Measurements from ENCODE around the gene CASZ1. TPM values are rescaled to one million over a fixed set of nuclear protein-coding genes. Genes with fewer than 3 reads are reported as not detected.

CASZ1 gene
- total and polyA plus RNA-seq, 3 donors from 2014 or later, result 9.4 to 12.3 (median 10.3) TPM

DNA sequence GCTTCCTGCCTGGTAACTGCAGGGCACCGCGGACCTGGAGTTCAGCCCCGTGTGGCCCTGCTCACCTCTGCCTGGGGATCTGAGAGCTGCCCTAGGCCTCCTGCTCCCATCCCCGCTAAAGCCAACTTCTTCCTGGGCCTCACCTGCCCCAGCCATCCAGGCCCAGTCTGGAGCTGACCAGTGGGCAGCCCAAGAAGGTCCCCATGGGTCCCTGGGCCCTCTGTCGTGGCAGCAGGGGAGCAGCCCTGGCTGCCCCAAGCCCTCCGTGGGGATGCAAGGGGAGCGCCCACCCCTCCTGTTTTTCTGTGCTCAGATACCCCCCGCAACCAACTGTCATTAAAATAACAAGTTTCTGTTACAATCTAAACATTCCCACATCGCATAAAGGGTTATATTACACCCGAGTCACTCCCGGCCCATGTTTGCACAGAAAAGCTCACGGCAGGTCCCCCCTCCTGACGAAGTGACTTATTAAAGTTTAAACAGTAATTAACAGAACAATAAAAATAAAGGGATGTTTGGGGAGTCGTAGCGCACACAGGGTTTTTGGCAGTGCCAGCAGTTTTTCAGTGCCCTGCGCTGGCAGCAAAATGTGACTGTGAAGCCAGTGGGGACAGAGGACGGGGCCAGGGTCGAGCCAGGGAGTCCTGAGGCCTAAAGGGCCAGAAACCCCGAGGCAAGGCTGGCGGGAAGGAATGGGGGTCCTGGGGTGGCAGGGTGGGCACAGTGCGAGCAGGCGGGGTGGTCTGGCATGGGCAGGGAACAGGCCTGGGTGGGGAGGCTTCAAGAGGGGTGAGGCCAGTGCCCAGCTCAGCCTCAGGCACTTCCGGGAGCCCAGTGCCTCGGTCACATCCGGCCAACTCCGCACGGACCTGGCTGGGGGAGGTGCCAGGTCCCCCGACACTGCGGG is 121.5 kb downstream of the CASZ1 start:
- intact Hi-C loops (cut with DNase I; ENCODE audit: low total_unique reads), result no loop called here
- 85% methylated on average over 18 to 29 of the region's 29 CpGs for WGBS, 2 donors
- no peak overlapping the region for H3K27ac ChIP-seq
- no peak overlapping the region for H3K4me3 ChIP-seq
- TF ChIP-seq, protein P1, sequence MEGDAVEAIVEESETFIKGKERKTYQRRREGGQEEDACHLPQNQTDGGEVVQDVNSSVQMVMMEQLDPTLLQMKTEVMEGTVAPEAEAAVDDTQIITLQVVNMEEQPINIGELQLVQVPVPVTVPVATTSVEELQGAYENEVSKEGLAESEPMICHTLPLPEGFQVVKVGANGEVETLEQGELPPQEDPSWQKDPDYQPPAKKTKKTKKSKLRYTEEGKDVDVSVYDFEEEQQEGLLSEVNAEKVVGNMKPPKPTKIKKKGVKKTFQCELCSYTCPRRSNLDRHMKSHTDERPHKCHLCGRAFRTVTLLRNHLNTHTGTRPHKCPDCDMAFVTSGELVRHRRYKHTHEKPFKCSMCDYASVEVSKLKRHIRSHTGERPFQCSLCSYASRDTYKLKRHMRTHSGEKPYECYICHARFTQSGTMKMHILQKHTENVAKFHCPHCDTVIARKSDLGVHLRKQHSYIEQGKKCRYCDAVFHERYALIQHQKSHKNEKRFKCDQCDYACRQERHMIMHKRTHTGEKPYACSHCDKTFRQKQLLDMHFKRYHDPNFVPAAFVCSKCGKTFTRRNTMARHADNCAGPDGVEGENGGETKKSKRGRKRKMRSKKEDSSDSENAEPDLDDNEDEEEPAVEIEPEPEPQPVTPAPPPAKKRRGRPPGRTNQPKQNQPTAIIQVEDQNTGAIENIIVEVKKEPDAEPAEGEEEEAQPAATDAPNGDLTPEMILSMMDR (IDR thresholded peaks at IDR 0.05), result no peak
- TF ChIP-seq POLR2A (IDR thresholded peaks at IDR 0.05), result no peak
- no peaks in the 10 kb centered on the region for H3K9me3 ChIP-seq
- H3K36me3 ChIP-seq (ENCODE audit: low read depth, missing control alignments), result no peaks in the 10 kb centered on the region
- no peaks in the 10 kb centered on the region for H3K27me3 ChIP-seq
- H3K4me1 ChIP-seq, result no peaks in the 10 kb centered on the region
- no peak for DNase-seq

DNA sequence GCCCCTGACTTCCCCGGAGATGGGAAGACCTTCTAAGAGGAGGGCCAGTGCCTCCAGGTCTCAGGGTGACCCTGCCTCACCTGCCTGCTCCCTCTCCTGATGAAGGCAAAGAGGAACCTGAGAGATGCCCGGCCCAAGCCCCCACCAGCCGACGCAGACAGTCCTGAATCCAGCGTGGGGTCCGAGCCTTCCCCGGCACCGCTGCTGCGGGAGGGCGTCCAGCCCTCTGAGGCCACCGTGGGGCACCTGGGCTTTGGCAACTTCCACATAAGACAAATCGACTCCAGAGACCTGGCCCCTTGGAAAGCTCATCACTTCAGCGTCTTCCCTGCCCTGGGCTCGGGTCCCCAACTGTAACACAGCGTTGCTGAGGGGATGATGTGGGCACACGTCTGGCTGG is 122.2 kb downstream of the CASZ1 start:
- WGBS, 2 donors, result 89 to 95% methylated on average over 7 to 16 of the region's 16 CpGs
- no peak overlapping the region for H3K27ac ChIP-seq

DNA sequence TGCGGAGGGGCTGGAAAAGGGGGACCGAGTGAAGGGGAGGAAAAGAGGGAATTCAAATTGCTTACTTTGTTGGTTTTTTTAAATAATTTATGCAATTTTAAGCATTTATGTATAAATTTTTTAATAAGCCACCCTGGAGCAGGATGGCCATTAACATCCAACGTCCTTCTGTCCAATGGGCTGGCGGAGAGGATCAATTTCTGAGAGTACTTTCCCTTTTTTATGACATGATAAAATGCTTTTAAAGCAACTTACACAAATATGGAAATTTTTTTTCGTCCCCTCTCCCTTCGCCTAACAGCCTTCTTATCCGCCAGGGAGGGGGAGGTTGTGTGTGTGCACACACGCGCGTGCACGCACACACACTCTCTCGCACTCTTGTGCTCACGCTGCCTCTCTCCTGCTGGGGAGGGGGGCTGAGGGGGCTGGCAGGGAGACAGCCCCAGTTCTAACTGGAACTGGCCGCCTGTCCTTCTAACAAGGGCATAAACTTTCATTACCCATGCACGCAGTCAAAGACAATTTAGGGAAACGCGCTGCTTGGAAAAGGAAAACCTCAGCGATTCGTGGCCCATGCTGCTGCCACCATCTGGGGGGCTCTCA is 123.2 kb downstream of the CASZ1 start:
- WGBS, 2 donors, result 86 to 87% methylated on average over 19 of the region's 19 CpGs
- TF ChIP-seq POLR2A (IDR thresholded peaks at IDR 0.05), result no peak
- TF ChIP-seq, protein P1 (IDR thresholded peaks at IDR 0.05), result no peak
- intact Hi-C loops (cut with DNase I; ENCODE audit: low total_unique reads), result no loop called here
- Histone ChIP-seq H3K27ac (no peak overlapping the region), H3K27me3 (no peaks in the 10 kb centered on the region), H3K36me3 (ENCODE audit: low read depth, missing control alignments) (no peaks in the 10 kb centered on the region), H3K9me3 (no peaks in the 10 kb centered on the region), H3K4me1 (no peaks in the 10 kb centered on the region), H3K4me3 (no peak overlapping the region)
- DNase-seq, result no peak

More for the DNA sequence above, 122.2 kb downstream of the CASZ1 start:
- Histone ChIP-seq H3K4me1 (no peaks in the 10 kb centered on the region), H3K27me3 (no peaks in the 10 kb centered on the region), H3K4me3 (no peak overlapping the region), H3K9me3 (no peaks in the 10 kb centered on the region), H3K36me3 (ENCODE audit: low read depth, missing control alignments) (no peaks in the 10 kb centered on the region)
- TF ChIP-seq POLR2A (IDR thresholded peaks at IDR 0.05), result no peak
- TF ChIP-seq, protein P1 (IDR thresholded peaks at IDR 0.05), result no peak
- DNase-seq, result no peak
- intact Hi-C loops (cut with DNase I; ENCODE audit: low total_unique reads), result no loop called here

DNA sequence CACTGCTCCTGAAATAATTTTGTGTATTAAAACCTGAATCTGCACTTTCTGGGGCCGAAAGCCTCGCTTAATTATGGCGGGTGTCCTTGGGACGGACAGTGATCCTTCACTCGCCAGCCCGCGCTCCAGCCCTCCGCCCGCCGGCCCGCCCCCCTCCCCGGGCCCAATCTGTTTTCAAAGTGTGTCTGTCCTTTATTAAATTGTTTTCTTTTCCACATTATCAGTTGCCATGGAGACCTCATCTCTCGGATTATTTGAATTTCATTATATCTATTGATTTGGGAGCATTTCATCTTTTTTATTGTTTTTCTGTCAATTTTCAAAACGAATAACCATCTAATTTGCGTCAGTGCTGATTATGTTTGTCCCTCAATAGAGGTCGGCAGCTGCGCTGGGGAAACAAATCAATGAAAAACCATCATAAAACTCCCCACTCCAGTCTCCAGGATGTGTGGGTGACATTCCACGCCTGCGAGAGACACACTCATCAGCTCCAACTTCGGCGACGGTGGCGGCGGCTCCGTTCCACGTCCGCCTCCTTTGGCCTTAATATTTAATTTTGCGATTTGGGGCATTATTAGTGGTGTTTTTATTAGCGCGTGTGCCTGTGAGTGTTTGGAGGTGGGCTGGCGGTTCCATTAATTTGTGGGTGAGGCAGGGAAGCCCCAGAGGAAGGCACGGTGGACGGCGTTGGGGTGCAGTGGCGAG is 123.9 kb downstream of the CASZ1 start:
- WGBS, 2 donors, result 69 to 76% methylated on average over 35 of the region's 35 CpGs
- no peaks in the 10 kb centered on the region for H3K4me1 ChIP-seq
- H3K27me3 ChIP-seq, result no peaks in the 10 kb centered on the region
- H3K4me3 ChIP-seq, result no peak overlapping the region
- no peaks in the 10 kb centered on the region for H3K9me3 ChIP-seq
- H3K36me3 ChIP-seq (ENCODE audit: low read depth, missing control alignments), result no peaks in the 10 kb centered on the region
- no peak for DNase-seq
- no peak for TF ChIP-seq POLR2A (IDR thresholded peaks at IDR 0.05)
- TF ChIP-seq, protein P1 (IDR thresholded peaks at IDR 0.05), result no peak
- intact Hi-C loops (cut with DNase I; ENCODE audit: low total_unique reads), result no loop called here
- no peak overlapping the region for H3K27ac ChIP-seq

Data from testis (tissue), 3 donors.